Measurements from ENCODE around the gene SPINK8. TPM values are rescaled to one million over a fixed set of nuclear protein-coding genes. Genes with fewer than 3 reads are reported as not detected.

SPINK8 gene
- total RNA-seq, 3 donors from 2014 or later (not counting 1 experiment from before 2014, with no cell fraction given) = not detected

DNA sequence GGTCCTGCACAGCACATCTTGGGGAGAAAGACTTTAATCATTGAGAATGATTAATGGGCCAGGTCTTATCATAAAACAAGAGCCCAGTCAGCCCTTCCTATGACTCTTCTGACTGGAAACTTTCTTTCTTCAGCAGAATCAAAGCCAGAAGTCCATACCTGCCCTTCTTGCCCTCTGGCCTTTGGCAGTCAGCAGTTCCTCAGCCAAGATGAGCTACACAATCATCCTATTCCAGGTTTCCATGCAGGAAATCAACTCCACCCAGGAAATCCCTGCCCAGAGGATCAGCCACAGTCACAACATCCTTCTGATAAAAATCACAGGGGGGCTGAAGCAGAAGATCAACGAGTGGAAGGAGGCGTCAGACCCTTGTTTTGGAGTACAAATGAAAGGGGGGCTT is 65.7 kb downstream of the SPINK8 start:
- WGBS (ENCODE audit: insufficient coverage) = 52% methylated on average over 2 of the region's 2 CpGs
- H3K27ac Mint-ChIP-seq = no peak overlapping the region
- H3K9me3 Mint-ChIP-seq = no peaks in the 10 kb centered on the region
- TF ChIP-seq, protein P1, sequence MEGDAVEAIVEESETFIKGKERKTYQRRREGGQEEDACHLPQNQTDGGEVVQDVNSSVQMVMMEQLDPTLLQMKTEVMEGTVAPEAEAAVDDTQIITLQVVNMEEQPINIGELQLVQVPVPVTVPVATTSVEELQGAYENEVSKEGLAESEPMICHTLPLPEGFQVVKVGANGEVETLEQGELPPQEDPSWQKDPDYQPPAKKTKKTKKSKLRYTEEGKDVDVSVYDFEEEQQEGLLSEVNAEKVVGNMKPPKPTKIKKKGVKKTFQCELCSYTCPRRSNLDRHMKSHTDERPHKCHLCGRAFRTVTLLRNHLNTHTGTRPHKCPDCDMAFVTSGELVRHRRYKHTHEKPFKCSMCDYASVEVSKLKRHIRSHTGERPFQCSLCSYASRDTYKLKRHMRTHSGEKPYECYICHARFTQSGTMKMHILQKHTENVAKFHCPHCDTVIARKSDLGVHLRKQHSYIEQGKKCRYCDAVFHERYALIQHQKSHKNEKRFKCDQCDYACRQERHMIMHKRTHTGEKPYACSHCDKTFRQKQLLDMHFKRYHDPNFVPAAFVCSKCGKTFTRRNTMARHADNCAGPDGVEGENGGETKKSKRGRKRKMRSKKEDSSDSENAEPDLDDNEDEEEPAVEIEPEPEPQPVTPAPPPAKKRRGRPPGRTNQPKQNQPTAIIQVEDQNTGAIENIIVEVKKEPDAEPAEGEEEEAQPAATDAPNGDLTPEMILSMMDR (IDR thresholded peaks at IDR 0.05) = no peak
- H3K36me3 Mint-ChIP-seq = peaks cover 11% of the 10 kb centered on the region
- no peak for ATAC-seq
- H3K4me1 Mint-ChIP-seq = peaks cover 9 to 10% of the 10 kb centered on the region in 2 donors
- H3K27me3 ChIP-seq (ENCODE audit: control insufficient read depth, insufficient read depth, low read length) = no peaks in the 10 kb centered on the region
- intact Hi-C loops (cut with micrococcal nuclease) = no loop called here
- peaks cover 26% of the 10 kb centered on the region for H3K36me3 ChIP-seq (ENCODE audit: control insufficient read depth, insufficient read depth, low read length)
- no peak overlapping the region for H3K4me3 Mint-ChIP-seq
- DNase-seq = no peak
- H3K9me3 ChIP-seq (ENCODE audit: control insufficient read depth, insufficient read depth, low read length) = no peaks in the 10 kb centered on the region
- no peaks in the 10 kb centered on the region for H3K27me3 Mint-ChIP-seq (ENCODE audit: low read depth in 2 of 2)
- H3K4me3 ChIP-seq (ENCODE audit: low read length) = no peak overlapping the region
- H3K27ac ChIP-seq (ENCODE audit: low read length) = no peak overlapping the region
- no peaks in the 10 kb centered on the region for H3K4me1 ChIP-seq (ENCODE audit: control insufficient read depth, insufficient read depth, low read length)

DNA sequence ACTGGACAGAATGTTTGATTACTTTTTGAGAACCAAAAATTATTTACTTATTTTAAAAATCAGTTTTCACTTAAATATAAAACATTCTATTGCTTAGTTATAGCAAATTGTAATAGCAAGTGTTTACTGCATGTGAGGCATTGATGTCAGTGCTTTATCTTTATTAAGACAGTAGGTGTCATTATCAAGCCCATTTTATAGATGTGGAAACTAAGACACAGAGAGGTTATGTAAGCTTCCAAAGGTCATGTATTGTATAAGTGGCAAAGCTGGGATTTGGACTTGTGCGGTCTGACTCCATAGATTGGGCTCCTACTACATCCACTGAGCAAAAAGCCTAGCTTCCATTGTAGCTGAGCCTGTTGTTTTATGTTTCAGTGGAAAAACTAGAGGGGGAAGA is 74.9 kb downstream of the SPINK8 start:
- Mint-ChIP-seq H3K9me3 (no peaks in the 10 kb centered on the region), H3K27me3 (ENCODE audit: low read depth in 2 of 2) (no peaks in the 10 kb centered on the region), H3K4me3 (no peak overlapping the region), H3K4me1 (peaks cover 5 to 7% of the 10 kb centered on the region in 2 donors), H3K36me3 (peaks cover 8% of the 10 kb centered on the region), H3K27ac (no peak overlapping the region)
- TF ChIP-seq, protein P1 (IDR thresholded peaks at IDR 0.05) = no peak
- H3K4me3 ChIP-seq (ENCODE audit: low read length) = no peak overlapping the region
- no peaks in the 10 kb centered on the region for H3K9me3 ChIP-seq (ENCODE audit: control insufficient read depth, insufficient read depth, low read length)
- 100% methylated on average over 1 of the region's 1 CpG for WGBS (ENCODE audit: insufficient coverage)
- no peak for DNase-seq
- no peak for ATAC-seq
- no peaks in the 10 kb centered on the region for H3K4me1 ChIP-seq (ENCODE audit: control insufficient read depth, insufficient read depth, low read length)
- H3K27me3 ChIP-seq (ENCODE audit: control insufficient read depth, insufficient read depth, low read length) = no peaks in the 10 kb centered on the region
- no peak overlapping the region for H3K27ac ChIP-seq (ENCODE audit: low read length)
- H3K36me3 ChIP-seq (ENCODE audit: control insufficient read depth, insufficient read depth, low read length) = peaks cover 26% of the 10 kb centered on the region
- intact Hi-C loops (cut with micrococcal nuclease) = no loop called here

Other genes starting within 250 kb of the SPINK8 start
- gene CDC25A, start 145.2 kb downstream of the SPINK8 start, total RNA-seq = 1 to 10 TPM in 1 of 3 donors, under 1 TPM in 2; 0.56 to 1.3 (median 0.72) TPM
- not detected for gene CAMP, start 110.2 kb downstream of the SPINK8 start, total RNA-seq
- 10 to 100 TPM; 16.3 to 26.6 (median 21.4) TPM for gene ZNF589, start 92.6 kb downstream of the SPINK8 start, total RNA-seq
- gene NME6, start 32.3 kb downstream of the SPINK8 start, total RNA-seq = 10 to 100 TPM; 10.6 to 21.8 (median 20.5) TPM
- under 1 TPM in 1 of 3 donors, not detected in 2; 0.25 TPM for gene FBXW12, start 38.6 kb upstream of the SPINK8 start, total RNA-seq
- 1 to 10 TPM; 4.3 to 5.0 (median 4.4) TPM for gene PLXNB1, start 96.4 kb upstream of the SPINK8 start, total RNA-seq
- 1 to 10 TPM; 4.4 to 8.8 (median 6.8) TPM for gene CCDC51, start 106.5 kb upstream of the SPINK8 start, total RNA-seq
- 100 to 1,000 TPM; 192 to 239 (median 229) TPM for gene TMA7, start 106.6 kb upstream of the SPINK8 start, total RNA-seq
- 10 to 100 TPM in 2 of 3 donors, 1 to 10 TPM in 1; 8.5 to 11.0 (median 10.6) TPM for gene ATRIP, start 113.1 kb upstream of the SPINK8 start, total RNA-seq
- gene SHISA5, start 170.5 kb upstream of the SPINK8 start, total RNA-seq = 100 to 1,000 TPM; 211 to 237 (median 218) TPM
- 1 to 10 TPM; 2.4 to 4.3 (median 3.6) TPM for gene PFKFB4, start 223.1 kb upstream of the SPINK8 start, total RNA-seq
- not detected for gene UCN2, start 230.1 kb upstream of the SPINK8 start, total RNA-seq